ENCODE data around the gene MAPK1. TPM values are rescaled to one million over a fixed set of nuclear protein-coding genes. Genes with fewer than 3 reads are reported as not detected.
A peak's percentile ranks its signal among the peaks of the same experiment; 100 is the strongest.
"Not testable (repeated sequence)": the region's sequence is repeated elsewhere in the genome, so short reads cannot be mapped to it uniquely, and the experiment has no call there.

Gene MAPK1
- total RNA-seq, 1 donor, result 74.2 TPM

GRCh38 chr22:21889251-21889990 lies 22.0 kb upstream of the MAPK1 start:
- no peak overlapping the region for H3K4me3 ChIP-seq (ENCODE audit: low read depth, low read length)
- DNase-seq (ENCODE audit: low read depth), result no peak
- TF ChIP-seq, protein P1, sequence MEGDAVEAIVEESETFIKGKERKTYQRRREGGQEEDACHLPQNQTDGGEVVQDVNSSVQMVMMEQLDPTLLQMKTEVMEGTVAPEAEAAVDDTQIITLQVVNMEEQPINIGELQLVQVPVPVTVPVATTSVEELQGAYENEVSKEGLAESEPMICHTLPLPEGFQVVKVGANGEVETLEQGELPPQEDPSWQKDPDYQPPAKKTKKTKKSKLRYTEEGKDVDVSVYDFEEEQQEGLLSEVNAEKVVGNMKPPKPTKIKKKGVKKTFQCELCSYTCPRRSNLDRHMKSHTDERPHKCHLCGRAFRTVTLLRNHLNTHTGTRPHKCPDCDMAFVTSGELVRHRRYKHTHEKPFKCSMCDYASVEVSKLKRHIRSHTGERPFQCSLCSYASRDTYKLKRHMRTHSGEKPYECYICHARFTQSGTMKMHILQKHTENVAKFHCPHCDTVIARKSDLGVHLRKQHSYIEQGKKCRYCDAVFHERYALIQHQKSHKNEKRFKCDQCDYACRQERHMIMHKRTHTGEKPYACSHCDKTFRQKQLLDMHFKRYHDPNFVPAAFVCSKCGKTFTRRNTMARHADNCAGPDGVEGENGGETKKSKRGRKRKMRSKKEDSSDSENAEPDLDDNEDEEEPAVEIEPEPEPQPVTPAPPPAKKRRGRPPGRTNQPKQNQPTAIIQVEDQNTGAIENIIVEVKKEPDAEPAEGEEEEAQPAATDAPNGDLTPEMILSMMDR (IDR thresholded peaks at IDR 0.05; ENCODE audit: insufficient read depth, low read length), result no peak

- no peak overlapping the region for H3K4me3 ChIP-seq (ENCODE audit: low read depth, low read length)
- TF ChIP-seq, protein P1 (IDR thresholded peaks at IDR 0.05; ENCODE audit: insufficient read depth, low read length), result no peak
- no peak for DNase-seq (ENCODE audit: low read depth)
Measured at GRCh38 chr22:21887841-21888240, 20.4 kb upstream of the MAPK1 start.

DNA sequence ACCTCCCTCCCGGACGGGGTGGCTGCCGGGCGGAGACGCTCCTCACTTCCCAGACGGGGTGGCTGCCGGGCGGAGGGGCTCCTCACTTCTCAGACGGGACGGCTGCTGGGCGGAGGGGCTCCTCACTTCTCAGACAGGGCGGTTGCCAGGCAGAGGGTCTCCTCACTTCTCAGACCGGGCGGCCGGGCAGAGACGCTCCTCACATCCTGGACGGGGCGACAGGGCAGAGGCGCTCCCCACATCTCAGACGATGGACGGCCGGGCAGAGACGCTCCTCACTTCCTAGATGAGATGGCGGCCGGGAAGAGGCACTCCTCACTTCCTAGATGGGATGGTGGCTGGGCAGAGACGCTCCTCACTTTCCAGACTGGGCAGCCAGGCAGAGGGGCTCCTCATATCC lies 16.5 kb upstream of the MAPK1 start:
- DNase-seq (ENCODE audit: low read depth); H3K4me3 ChIP-seq (ENCODE audit: low read depth, low read length): not testable (repeated sequence)

- not testable (repeated sequence) for H3K4me3 ChIP-seq (ENCODE audit: low read depth, low read length); DNase-seq (ENCODE audit: low read depth)
Measured at GRCh38 chr22:21882754-21883333, 15.4 kb upstream of the MAPK1 start.

DNA sequence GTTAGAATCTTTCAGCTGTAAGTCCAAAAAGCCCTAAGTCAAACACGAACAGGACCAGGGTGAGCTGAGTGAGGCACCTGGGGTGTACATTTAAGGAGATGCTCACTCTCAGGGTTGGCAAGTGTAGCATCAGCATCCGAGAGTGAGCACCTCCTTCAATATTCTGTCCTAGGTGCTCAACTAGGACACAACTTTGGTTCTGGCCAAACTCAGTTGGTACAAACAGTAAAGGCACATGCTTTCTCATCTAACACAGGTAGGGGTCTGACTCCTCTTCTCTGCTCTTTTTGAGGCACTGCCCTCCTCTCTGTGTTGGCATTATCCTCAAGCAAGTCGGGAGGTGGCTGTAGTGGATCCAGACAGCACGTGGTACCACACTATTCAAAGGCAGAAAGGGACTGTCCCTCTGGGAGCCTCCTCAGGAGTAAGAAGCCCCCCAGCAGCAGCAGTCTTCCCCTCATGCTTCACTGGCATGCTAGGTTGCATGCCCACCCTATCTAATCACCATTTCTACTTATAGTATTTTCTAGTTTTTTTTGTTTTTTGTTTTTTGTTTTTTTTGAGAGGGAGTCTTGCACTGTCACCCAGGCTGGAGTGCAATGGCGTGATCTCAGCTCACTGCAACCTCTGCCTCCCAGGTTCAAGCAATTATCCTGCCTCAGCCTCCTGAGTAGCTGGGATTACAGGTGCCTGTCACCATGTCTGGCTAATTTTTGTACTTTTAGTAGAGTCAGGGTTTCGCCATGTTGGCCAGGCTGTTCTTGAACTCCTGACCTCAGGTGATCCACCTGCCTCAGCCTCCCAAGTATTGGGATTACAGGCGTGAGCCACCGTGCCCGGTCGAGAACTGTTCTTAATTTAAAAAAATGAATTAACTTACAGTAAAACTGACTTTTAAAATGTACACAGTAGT lies 14.7 kb upstream of the MAPK1 start:
- DNase-seq (ENCODE audit: low read depth), result no peak
- no peak overlapping the region for H3K4me3 ChIP-seq (ENCODE audit: low read depth, low read length)
- TF ChIP-seq, protein P1 (IDR thresholded peaks at IDR 0.05; ENCODE audit: insufficient read depth, low read length), result no peak

DNA sequence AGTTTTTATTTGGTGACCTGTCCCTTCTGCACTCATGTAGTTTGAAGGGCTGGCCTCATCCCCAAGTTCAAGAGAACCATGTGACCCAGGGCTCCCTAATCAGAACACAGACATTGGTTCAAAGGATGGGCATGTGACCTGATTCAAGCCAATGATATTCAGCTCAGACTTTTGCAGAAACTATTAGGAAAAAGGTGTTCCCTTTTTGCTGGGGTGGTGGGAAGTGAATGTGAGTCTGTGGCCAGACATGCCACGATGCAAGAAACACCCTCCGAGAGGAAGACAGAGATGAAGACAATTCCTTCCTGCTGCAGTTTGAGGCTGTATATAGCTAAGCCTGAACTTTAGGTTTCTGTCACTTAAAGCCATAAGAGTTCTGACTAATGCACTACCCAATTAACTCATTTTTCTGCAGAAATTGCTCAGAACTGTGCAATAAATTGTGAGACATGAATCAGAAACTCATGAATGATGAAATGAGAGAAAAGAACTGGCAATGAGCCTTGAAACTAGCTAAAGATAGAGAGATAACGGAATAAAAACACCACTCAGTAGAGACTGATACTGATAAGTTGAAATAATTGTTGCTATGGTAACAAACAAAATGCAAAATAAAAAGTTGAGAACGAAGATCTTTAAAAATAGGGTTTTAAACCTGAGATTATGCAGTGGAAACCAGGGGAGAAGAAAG lies 9.2 kb upstream of the MAPK1 start:
- TF ChIP-seq, protein P1 (IDR thresholded peaks at IDR 0.05; ENCODE audit: insufficient read depth, low read length), result no peak
- DNase-seq (ENCODE audit: low read depth), result peak; percentile 92
- no peak overlapping the region for H3K4me3 ChIP-seq (ENCODE audit: low read depth, low read length)

DNA sequence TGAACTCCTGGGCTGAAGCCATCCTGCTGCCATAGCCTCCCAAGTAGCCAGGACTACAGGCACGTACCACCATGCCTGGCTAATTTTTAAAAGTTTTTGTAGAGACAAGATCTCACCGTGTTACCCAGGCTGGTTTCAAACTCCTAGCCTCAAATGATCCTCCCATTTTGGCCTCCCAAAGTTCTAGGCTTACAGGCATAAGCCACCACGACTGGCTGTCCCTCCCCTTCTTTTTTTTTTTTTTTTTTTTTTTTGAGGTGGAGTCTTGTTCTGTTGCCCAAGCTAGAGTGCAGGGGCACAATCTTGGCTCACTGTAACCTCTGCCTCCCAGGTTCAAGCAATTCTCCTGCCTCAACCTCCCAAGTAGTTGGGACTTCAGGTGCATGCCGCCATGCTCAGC lies 7.5 kb upstream of the MAPK1 start:
- not testable (repeated sequence) for H3K4me3 ChIP-seq (ENCODE audit: low read depth, low read length); DNase-seq (ENCODE audit: low read depth)

DNA sequence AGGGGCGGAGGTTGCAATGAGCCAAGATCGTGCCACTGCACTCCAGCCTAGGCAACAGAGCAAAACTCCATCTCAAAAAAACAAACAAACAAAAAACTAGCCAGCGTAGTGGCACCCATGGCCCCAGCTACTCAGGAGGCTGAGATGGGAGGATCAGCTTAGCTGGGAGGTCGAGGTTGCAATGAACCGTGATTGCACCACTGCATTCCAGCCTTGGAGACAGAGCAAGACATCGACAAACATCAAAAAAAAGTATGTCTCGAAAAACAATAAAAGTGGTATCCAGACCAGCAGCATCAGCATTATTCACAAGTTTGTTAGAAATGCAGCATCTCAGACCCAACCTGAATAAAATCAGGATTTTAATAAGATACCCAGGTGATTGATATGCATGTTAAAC lies 6.2 kb upstream of the MAPK1 start:
- DNase-seq (ENCODE audit: low read depth), result no peak
- TF ChIP-seq, protein P1 (IDR thresholded peaks at IDR 0.05; ENCODE audit: insufficient read depth, low read length), result no peak
- H3K4me3 ChIP-seq (ENCODE audit: low read depth, low read length), result no peak overlapping the region

DNA sequence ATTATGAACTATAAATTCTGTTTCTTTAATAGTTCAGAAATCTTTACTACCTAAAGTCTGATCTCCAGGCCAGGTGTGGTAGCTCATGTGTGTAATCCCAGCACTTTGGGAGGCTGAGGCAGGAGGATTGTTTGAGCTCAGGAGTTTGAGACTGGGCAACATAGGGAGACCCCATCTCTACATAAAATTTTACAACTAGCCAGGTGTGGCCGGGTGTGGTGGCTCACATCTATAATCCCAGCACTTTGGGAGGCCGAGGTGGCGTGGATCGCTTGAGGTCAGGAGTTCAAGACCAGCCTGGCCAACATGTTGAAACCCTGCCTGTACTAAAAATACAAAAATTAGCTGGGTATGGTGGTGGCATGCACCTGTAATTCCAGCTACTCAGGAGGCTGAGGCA lies 5.3 kb upstream of the MAPK1 start:
- not testable (repeated sequence) for DNase-seq (ENCODE audit: low read depth); H3K4me3 ChIP-seq (ENCODE audit: low read depth, low read length)

Measured in fibroblast of the aortic adventitia (primary cell).